Fibroblast of peridontal ligament (primary cell): ENCODE measurements around the gene FLYWCH2.
A peak's percentile ranks its signal among the peaks of the same experiment; 100 is the strongest.

Experiments
- DNase-seq: peaks from one replicate; pipeline ENCODE4 v3.0.0-alpha.2; 2010; ENCODE audit errors: extremely low read depth

The FLYWCH2 gene

GRCh38 chr16:2881783-2882649 lies 999 bp upstream of the FLYWCH2 start:
- no peak for DNase-seq

GRCh38 chr16:2883458-2883908 lies 468 bp downstream of the FLYWCH2 start:
- no peak for DNase-seq

GRCh38 chr16:2884041-2884451 lies 1.0 kb downstream of the FLYWCH2 start:
- no peak for DNase-seq

- DNase-seq = no peak
Observed at GRCh38 chr16:2894231-2894630, 11.2 kb downstream of the FLYWCH2 start.

GRCh38 chr16:2895813-2896212 lies 12.8 kb downstream of the FLYWCH2 start:
- DNase-seq = no peak

GRCh38 chr16:2896480-2897010 lies 13.5 kb downstream of the FLYWCH2 start:
- DNase-seq = no peak

- DNase-seq = no peak
Observed at GRCh38 chr16:2897110-2897509, 14.1 kb downstream of the FLYWCH2 start.

- no peak for DNase-seq
Observed at GRCh38 chr16:2898831-2899563, 16.0 kb downstream of the FLYWCH2 start.

GRCh38 chr16:2899564-2900072 lies 16.6 kb downstream of the FLYWCH2 start:
- DNase-seq = no peak

- DNase-seq = no peak
Observed at GRCh38 chr16:2900526-2901075, 17.6 kb downstream of the FLYWCH2 start.

GRCh38 chr16:2902337-2903130 lies 19.5 kb downstream of the FLYWCH2 start:
- no peak for DNase-seq

- peak; percentile 79 for DNase-seq
Observed at GRCh38 chr16:2904100-2904921, 21.3 kb downstream of the FLYWCH2 start.

GRCh38 chr16:2904922-2905240 lies 21.9 kb downstream of the FLYWCH2 start:
- no peak for DNase-seq

GRCh38 chr16:2905241-2905987 lies 22.4 kb downstream of the FLYWCH2 start:
- DNase-seq = peak; percentile 99

- DNase-seq = no peak
Observed at GRCh38 chr16:2905988-2906387, 23.0 kb downstream of the FLYWCH2 start.

GRCh38 chr16:2907084-2907753 lies 24.2 kb downstream of the FLYWCH2 start:
- DNase-seq = peak; percentile 31

- peak; percentile 65 for DNase-seq
Observed at GRCh38 chr16:2910441-2910969, 27.5 kb downstream of the FLYWCH2 start.

GRCh38 chr16:2911638-2912329 lies 28.8 kb downstream of the FLYWCH2 start, which contains the start of gene FLYWCH1:
TSS of gene FLYWCH1 (plus strand) at chr16:2911931. CDS start at chr16:2929686, 17,755 bp downstream.
- peak; percentile 96 for DNase-seq
